Urinary bladder (tissue), 4 donors: ENCODE data around the gene UAP1. TPM values are rescaled to one million over a fixed set of nuclear protein-coding genes. Genes with fewer than 3 reads are reported as not detected.
A peak's percentile ranks its signal among the peaks of the same experiment; 100 is the strongest.

Experiments used
- DNase-seq: peaks from one replicate; pipeline ENCODE4 v3.0.0-alpha.2; 2015; ENCODE audit errors: extremely low spot score
- H3K27ac ChIP-seq: one replicate; pipeline ENCODE4 v1.5.1; 2013; ENCODE audit warnings: low read depth, mild to moderate bottlenecking, moderate library complexity
- H3K36me3 ChIP-seq: one replicate; pipeline ENCODE4 v1.6.1; 2013; ENCODE audit warnings: mild to moderate bottlenecking, moderate library complexity; ENCODE audit not compliant: insufficient read depth
- H3K4me1 ChIP-seq: one replicate; pipeline ENCODE4 v1.6.1; 2013; ENCODE audit warnings: mild to moderate bottlenecking, moderate library complexity; ENCODE audit not compliant: insufficient read depth
- H3K4me3 ChIP-seq: one replicate; pipeline ENCODE4 v1.5.1; 2013; ENCODE audit warnings: low read depth, low read length
- WGBS: extraction: QIAGEN DNeasy Blood & Tissue Kit; methylation state at CpG from one replicate; pipeline ENCODE4 v1.1.7; 2013; 5-methylcytosine and 5-hydroxymethylcytosine counted together
- polyA plus RNA-seq: library from polyadenylated mRNA; stranded (reverse); fragments of 200-250 nt; gene quantifications from one replicate; pipeline ENCODE4 v1.2.3, GENCODE V29; 2013
- small RNA-seq: library from RNA; depleted of rRNA; stranded (forward); fragments of <200 nt; gene quantifications from one replicate; pipeline ENCODE3, GENCODE V24; 2014
- total RNA-seq: library from RNA; depleted of rRNA; stranded (reverse); fragments of >200 nt; gene quantifications from one replicate; pipeline ENCODE4 v1.2.3, GENCODE V29; 2014
- donor health status: healthy with polysubstance abuse.
- donor health status: healthy.

Gene UAP1
- total and polyA plus RNA-seq, 2 donors = 54.8 to 78.4 TPM

DNA sequence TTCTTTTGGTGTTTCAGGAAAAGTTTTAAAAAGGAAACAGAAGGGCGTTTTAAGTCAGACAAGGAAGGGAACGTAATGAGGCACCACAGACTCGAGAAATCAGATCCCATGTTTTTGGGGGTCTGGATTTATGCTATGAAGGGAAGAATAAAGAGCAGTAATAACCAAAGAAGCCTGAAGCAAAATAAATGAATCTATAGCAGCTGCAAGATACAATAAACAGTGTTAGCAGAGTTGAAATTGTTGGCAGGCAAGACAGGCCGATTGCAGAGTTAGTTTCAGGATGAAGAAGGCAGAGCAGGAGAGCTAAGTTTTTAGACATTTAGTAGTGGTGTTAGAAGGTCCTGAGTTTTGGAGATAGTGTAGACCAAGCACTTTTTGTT lies 71.2 kb downstream of the UAP1 start:
- Histone ChIP-seq H3K36me3 (no peaks in the 10 kb centered on the region), H3K4me3 (peak overlapping the region; percentile 46), H3K4me1 (no peaks in the 10 kb centered on the region), H3K27ac (peak overlapping the region; percentile 69)
- 13% methylated on average over 4 of the region's 4 CpGs for WGBS
- no peak for DNase-seq

DNA sequence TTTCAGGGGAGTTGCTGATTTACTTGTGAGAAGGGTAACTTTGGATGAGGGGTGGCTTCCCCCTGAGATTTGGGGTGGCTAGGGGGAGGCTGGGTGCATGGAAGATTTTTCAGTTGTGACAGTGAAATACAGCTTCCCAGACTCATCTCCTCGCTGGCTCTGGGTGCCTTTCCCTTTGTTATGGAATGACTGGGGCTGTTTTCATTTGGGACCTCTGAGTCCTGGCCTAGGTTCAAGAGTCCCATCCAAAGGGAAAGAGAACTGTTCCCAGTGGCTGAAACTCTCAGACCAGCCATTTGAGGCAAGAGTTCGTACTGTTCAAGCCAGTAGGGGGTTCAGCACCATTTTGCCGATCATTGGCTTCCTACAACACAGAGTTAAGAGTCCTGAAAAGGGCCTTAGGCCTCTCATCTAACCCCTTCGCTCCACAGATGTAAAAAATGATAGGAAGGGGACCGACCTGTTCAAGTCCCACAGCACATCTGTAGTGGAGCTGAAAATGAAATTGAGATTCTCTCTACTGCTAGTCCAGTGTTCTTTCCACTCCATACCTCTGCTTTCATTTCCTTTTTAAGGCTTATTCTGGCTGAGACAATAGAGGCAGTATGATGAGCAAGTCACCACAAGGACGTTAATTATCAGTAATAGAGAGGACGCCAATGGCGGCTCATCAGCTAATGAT lies 71.7 kb downstream of the UAP1 start:
- peak overlapping the region; percentile 69 for H3K27ac ChIP-seq
- DNase-seq = no peak
- no peaks in the 10 kb centered on the region for H3K36me3 ChIP-seq
- 28% methylated on average over 8 of the region's 8 CpGs for WGBS
- peak overlapping the region; percentile 46 for H3K4me3 ChIP-seq
- H3K4me1 ChIP-seq = no peaks in the 10 kb centered on the region

DNA sequence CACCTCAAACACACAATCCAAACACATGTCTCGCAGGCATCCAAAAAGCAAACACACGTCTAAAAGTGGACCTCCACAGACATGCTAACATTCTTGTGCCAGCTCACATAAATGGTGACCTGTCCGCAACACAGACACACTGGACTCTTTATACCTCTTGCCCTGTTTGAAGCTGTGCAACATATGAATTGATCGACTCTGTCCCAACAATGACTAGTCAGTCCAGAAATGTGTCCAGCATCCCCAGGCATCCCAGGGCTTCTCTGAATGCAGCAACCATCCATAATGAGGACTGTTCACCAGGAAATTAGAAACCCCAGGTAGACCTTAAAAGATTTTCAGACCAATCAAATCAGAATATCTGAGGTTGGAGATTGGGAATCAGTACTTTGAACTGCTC lies 73.9 kb downstream of the UAP1 start:
- H3K36me3 ChIP-seq = no peaks in the 10 kb centered on the region
- 57% methylated on average over 4 of the region's 4 CpGs for WGBS
- no peaks in the 10 kb centered on the region for H3K4me1 ChIP-seq

DNA sequence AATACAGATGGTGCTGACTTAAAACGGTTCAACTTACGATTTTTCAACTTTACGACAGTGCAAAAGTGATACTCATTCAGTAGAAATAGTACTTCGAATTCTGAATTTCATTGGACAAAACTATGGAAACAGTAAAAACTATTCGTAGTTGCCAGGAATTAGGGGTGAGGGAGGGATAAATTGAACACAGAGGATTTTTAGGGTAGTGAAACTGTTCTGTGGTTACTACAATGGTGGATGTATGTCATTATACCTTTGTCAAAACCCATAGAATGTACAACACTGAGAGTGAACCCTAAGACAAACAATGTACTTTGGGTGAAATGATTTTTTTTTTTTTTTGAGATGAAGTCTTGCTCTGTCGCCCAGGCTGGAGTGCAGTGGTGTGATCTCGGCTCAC lies 78.2 kb downstream of the UAP1 start:
- no peaks in the 10 kb centered on the region for H3K4me1 ChIP-seq
- no peak overlapping the region for H3K4me3 ChIP-seq
- no peak overlapping the region for H3K27ac ChIP-seq
- H3K36me3 ChIP-seq = no peaks in the 10 kb centered on the region
- no peak for DNase-seq
- 90% methylated on average over 7 of the region's 7 CpGs for WGBS

More for the DNA sequence above, 73.9 kb downstream of the UAP1 start:
- H3K27ac ChIP-seq = no peak overlapping the region
- no peak for DNase-seq
- H3K4me3 ChIP-seq = no peak overlapping the region

DNA sequence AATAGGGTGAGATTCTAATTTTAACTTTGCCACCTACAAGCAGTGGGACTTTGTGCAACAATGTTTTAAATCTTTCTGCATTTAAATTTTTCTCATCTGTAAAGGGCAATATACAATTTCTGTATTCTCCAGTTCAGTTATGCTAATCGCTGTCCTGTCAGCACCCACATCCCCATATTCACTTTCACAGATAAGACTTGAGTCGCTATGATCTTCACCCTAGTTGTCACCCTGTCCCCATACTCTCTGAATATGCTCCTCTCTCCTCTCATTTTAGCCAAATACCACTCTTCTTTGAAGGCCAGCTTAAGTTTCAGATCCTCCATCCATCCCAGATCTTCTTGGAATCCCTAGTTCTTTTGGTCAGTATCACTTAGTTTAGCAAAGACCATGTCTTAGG lies 79.6 kb downstream of the UAP1 start:
- no peaks in the 10 kb centered on the region for H3K4me1 ChIP-seq

GRCh38 chr1:162644986-162645314 lies 83.4 kb downstream of the UAP1 start:
- 98% methylated on average over 3 of the region's 3 CpGs for WGBS
- no peak for DNase-seq
- no peak overlapping the region for H3K4me3 ChIP-seq
- no peak overlapping the region for H3K27ac ChIP-seq
- H3K4me1 ChIP-seq = no peaks in the 10 kb centered on the region
- H3K36me3 ChIP-seq = no peaks in the 10 kb centered on the region

More for the DNA sequence above, 79.6 kb downstream of the UAP1 start:
- no peak overlapping the region for H3K27ac ChIP-seq
- no peak for DNase-seq
- H3K4me3 ChIP-seq = no peak overlapping the region
- no peaks in the 10 kb centered on the region for H3K36me3 ChIP-seq
- 79% methylated on average over 2 of the region's 2 CpGs for WGBS

- Histone ChIP-seq H3K36me3 (no peaks in the 10 kb centered on the region), H3K27ac (no peak overlapping the region), H3K4me3 (no peak overlapping the region), H3K4me1 (no peaks in the 10 kb centered on the region)
- DNase-seq = no peak
- WGBS = 75% methylated on average over 4 of the region's 4 CpGs
Measured at GRCh38 chr1:162645666-162646065, 84.1 kb downstream of the UAP1 start.

GRCh38 chr1:162649583-162649982 lies 88.1 kb downstream of the UAP1 start:
- no peaks in the 10 kb centered on the region for H3K4me1 ChIP-seq
- no peak overlapping the region for H3K4me3 ChIP-seq
- WGBS = 75% methylated on average over 3 of the region's 3 CpGs
- no peak overlapping the region for H3K27ac ChIP-seq
- H3K36me3 ChIP-seq = no peaks in the 10 kb centered on the region
- DNase-seq = no peak

Small RNA genes lying within 50 kb of the gene (small RNA-seq; reads per million reads assigned to genes)
- gene UQCRBP2 = not detected

Other genes starting within 250 kb of the UAP1 start
- not detected for gene SPATA46, start 184.9 kb upstream of the UAP1 start, total RNA-seq
- gene SPATA46, start 184.9 kb upstream of the UAP1 start, polyA plus RNA-seq = not detected
- 1.4 TPM for gene C1orf226, start 180.0 kb upstream of the UAP1 start, total RNA-seq
- 2.2 TPM for gene C1orf226, start 180.0 kb upstream of the UAP1 start, polyA plus RNA-seq
- 0.37 TPM for gene SH2D1B, start 149.6 kb upstream of the UAP1 start, total RNA-seq
- 0.08 TPM for gene SH2D1B, start 149.6 kb upstream of the UAP1 start, polyA plus RNA-seq
- gene UHMK1, start 63.9 kb upstream of the UAP1 start, total RNA-seq = 58.2 TPM
- 13.3 TPM for gene UHMK1, start 63.9 kb upstream of the UAP1 start, polyA plus RNA-seq
- gene DDR2, start 70.7 kb downstream of the UAP1 start, total RNA-seq = 101 TPM
- gene DDR2, start 70.7 kb downstream of the UAP1 start, polyA plus RNA-seq = 57.9 TPM
- gene HSD17B7, start 229.0 kb downstream of the UAP1 start, total RNA-seq = 26.4 TPM
- 10.0 TPM for gene HSD17B7, start 229.0 kb downstream of the UAP1 start, polyA plus RNA-seq